Esophagus muscularis mucosa (tissue), 4 donors: ENCODE measurements around the gene COPS8. TPM values are rescaled to one million over a fixed set of nuclear protein-coding genes. Genes with fewer than 3 reads are reported as not detected.

Experiments
- DNase-seq: peaks from one replicate; pipeline ENCODE4 v3.0.0-alpha.2; 2017; ENCODE audit errors: extremely low spot score
- H3K27ac ChIP-seq, 4 donors: fragments of 200-600 bp; sonication (generic); replicated peaks in 1 of 4; 1 replicate in 3 of 4; 2 replicates in 1 of 4; pipeline ENCODE4 v1.5.1; 2016 to 2019; ENCODE audit warnings: mild to moderate bottlenecking in 1 of 4
- H3K27me3 ChIP-seq, 4 donors: fragments of 200-600 bp; sonication (generic); one replicate each; pipeline versions ENCODE4 v1.5.1 to v1.6.0; 2016 to 2019
- H3K36me3 ChIP-seq, 4 donors: fragments of 200-600 bp; sonication (generic); one replicate each; pipeline ENCODE4 v1.5.1; 2016 to 2019
- H3K4me1 ChIP-seq, 4 donors: fragments of 200-600 bp; sonication (generic); one replicate each; pipeline ENCODE4 v1.5.1; 2016 to 2019
- H3K4me3 ChIP-seq, 4 donors: fragments of 200-600 bp; sonication (generic); 1 replicate in 2 of 4; 2 replicates in 2 of 4; pipeline ENCODE4 v1.5.1; 2016 to 2019; ENCODE audit warnings: mild to moderate bottlenecking in 4 of 4, moderate library complexity in 1 of 4
- H3K9me3 ChIP-seq, 4 donors: fragments of 200-600 bp; sonication (generic); 1 replicate in 3 of 4; 2 replicates in 1 of 4; pipeline ENCODE4 v1.5.1; 2016 to 2019
- CTCF ChIP-seq, 3 experiments: fragments of 200-600 bp in 2 of 3; fragments of 450-650 bp in 1 of 3; sonication (generic) in 2 of 3; IDR thresholded peaks; one replicate each; pipeline ENCODE4 v1.5.1; 2017 to 2019; ENCODE audit warnings: antibody characterized with exemption in 3 of 3, mild to moderate bottlenecking in 2 of 3, moderate library complexity in 1 of 3
- EP300 ChIP-seq: sonication (generic); formaldehyde crosslinking; IDR thresholded peaks from one replicate; pipeline ENCODE4 v1.6.1; 2017; ENCODE audit warnings: antibody characterized with exemption
- POLR2A ChIP-seq: fragments of 450-650 bp; IDR thresholded peaks from one replicate; pipeline ENCODE4 v1.6.1; 2017; ENCODE audit warnings: antibody characterized with exemption, moderate library complexity, mild to moderate bottlenecking, low read depth
- POLR2AphosphoS5 ChIP-seq, 2 donors: sonication (generic); formaldehyde crosslinking; IDR thresholded peaks; one replicate each; pipeline ENCODE4 v1.6.1; 2017; ENCODE audit warnings: antibody characterized with exemption in 2 of 2
- WGBS: methylation state at CpG from one replicate; pipeline ENCODE4 v1.1.5; 2018; 5-methylcytosine and 5-hydroxymethylcytosine counted together
- intact Hi-C: fragments of 100-400 bp; cut with DNase I; formaldehyde crosslinking; loops from one replicate; pipeline ENCODE4 v1.15.1; 2023
- total RNA-seq, 4 donors: library from RNA; depleted of rRNA; stranded (reverse); fragments of >200 nt; gene quantifications; one replicate each; pipeline versions ENCODE4 v1.1.0 to v1.2.1, GENCODE V29; 2016

Gene COPS8
- total RNA-seq, 4 donors from 2014 or later = 69.4 to 96.0 (median 82.8) TPM

DNA sequence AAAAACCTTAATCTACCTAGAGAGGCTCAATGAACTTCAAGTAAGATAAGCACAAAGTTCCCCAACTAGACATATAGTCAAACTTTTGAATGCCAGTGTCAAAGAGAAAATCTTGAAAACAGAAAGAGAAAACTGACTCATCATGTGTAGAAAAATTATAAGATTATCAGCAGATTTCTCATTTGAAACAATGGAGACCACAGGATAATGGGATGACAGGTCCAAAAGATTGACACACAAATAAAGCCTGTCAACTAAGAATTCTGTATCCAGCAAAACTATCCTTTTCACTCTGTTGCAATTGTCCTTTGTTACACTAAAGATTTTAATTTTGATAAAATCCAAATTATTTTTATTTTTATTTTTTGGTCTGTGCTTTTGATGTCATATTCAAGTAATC is 61.6 kb downstream of the COPS8 start:
- Histone ChIP-seq H3K36me3 (no peaks in the 10 kb centered on the region), H3K4me1 (peaks cover 0 to 27% (median 23%) of the 10 kb centered on the region in 4 donors), H3K27ac (no peak overlapping the region), H3K9me3 (peaks cover 0 to 25% (median 15%) of the 10 kb centered on the region in 4 donors), H3K27me3 (no peaks in the 10 kb centered on the region), H3K4me3 (no peak overlapping the region)
- no peak for DNase-seq
- TF ChIP-seq POLR2A = no peak
- intact Hi-C loops = no loop called here

DNA sequence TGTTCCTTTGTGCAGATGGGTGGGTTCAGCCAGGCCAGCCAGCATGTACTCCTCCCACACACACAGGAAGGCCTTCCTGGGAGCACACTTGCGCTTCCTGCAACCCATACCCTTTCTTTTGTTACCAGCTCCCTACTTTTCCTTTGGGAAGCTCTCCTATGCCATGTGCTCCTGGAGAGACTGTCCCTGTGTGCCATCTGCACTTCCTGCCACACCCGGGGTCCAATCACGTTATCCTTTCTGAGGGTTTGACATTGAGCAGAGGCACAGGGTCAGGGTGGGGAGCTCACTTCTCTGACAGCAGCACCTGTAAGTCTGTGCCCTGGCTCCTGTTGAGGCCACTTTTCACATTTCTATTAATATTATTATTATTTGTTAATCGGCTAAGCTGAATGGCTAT is 62.9 kb downstream of the COPS8 start:
- H3K4me1 ChIP-seq = peaks cover 0 to 19% (median 16%) of the 10 kb centered on the region in 4 donors
- WGBS = 88% methylated on average over 4 of the region's 4 CpGs
- TF ChIP-seq EP300 (no peak), POLR2AphosphoS5 (IDR thresholded peaks at IDR 0.05) (no peak), POLR2A (no peak), CTCF (IDR thresholded peaks at IDR 0.05) (no peak)
- peaks cover 0 to 25% (median 15%) of the 10 kb centered on the region in 4 donors for H3K9me3 ChIP-seq
- no peak overlapping the region for H3K4me3 ChIP-seq
- DNase-seq = peak; percentile 26
- intact Hi-C loops = no loop called here
- H3K27ac ChIP-seq = peak overlapping the region in 1 of 4 donors; percentile 6
- no peaks in the 10 kb centered on the region for H3K27me3 ChIP-seq
- no peaks in the 10 kb centered on the region for H3K36me3 ChIP-seq

GRCh38 chr2:237149425-237149824 is 63.7 kb downstream of the COPS8 start:
- DNase-seq = peak; percentile 87
- Histone ChIP-seq H3K36me3 (no peaks in the 10 kb centered on the region), H3K27ac (peak overlapping the region in 2 of 4 donors; percentile 6 to 25), H3K9me3 (peaks cover 0 to 25% (median 15%) of the 10 kb centered on the region in 4 donors), H3K27me3 (no peaks in the 10 kb centered on the region), H3K4me1 (peaks cover 0 to 15% (median 12%) of the 10 kb centered on the region in 4 donors), H3K4me3 (no peak overlapping the region)
- TF ChIP-seq POLR2A (no peak), EP300 (no peak), POLR2AphosphoS5 (IDR thresholded peaks at IDR 0.05) (no peak), CTCF (IDR thresholded peaks at IDR 0.05) (no peak)
- 56% methylated on average over 3 of the region's 4 CpGs for WGBS
- intact Hi-C loops = no loop called here
